Activated CD8-positive, alpha-beta memory T cell treated with anti-CD3 and anti-CD28 coated beads, Interleukin-2, amount 50 U/mL, for 1 hour (primary cell): Measurements from ENCODE around the gene SLC24A3.

Source experiments
- DNase-seq: peaks from one replicate; pipeline ENCODE4 v3.0.0-alpha.2; 2020; ENCODE audit errors: extremely low read depth

SLC24A3 gene

DNA sequence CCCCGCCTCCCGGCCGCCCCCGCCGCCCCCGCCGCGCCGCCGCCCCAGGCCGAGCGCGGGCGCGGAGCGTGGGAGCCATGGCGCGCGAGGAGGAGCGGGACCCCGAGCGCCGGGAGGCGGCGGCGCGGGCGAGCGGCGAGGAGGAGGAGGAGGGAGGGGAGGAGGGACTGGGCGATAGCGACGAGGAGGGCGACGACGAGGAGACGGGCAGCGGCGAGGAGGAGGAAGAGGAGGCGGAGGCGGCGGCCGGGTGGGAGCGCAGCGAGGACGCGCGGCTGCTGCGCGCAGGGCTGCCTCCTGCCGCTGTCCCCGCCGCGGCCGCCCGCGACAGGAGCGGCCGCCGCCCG lies at the start of gene SLC24A3:
Gene SLC24A3 (plus strand): TSS at position 174 of the 347 bp plus-strand sequence.
- DNase-seq: no peak

DNA sequence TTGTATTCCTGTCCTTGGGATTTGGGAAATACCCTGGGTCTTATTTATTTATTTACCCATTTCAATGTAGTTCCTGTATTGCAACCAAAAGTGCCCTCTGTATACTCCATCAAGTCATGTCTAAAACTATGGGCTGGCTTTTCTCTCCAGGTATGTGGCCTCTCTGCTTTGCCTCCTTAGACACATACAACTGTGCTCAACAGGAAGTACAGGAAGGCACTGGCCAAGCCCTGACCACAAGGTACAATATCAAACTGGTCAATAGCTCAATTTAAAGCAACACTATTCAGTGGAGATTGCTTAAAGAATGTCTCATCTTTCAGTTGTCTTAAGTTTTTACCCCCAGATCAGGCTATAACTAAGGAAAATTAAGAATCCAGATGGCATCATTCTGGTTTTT lies 42.3 kb upstream of the SLC24A3 start:
- DNase-seq: no peak

DNA sequence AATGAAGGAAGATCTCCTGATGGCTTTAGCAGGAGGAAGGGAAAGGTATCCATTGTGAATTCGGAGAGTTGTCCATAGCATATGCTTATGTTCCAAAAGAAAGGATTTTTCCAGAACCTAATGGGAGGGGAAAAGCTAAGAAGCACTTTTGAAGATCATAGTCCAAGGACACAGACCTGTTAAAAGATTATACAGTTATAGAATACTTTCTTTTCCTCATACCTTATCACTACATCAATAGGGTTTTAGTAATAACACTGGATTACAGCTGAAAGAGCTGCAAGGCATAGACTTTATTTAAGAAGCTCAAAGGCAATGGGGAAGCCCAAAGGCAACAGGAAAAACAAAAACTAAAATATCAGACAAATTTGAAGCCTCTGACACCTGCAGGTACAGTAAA lies 39.8 kb upstream of the SLC24A3 start:
- DNase-seq: no peak

DNA sequence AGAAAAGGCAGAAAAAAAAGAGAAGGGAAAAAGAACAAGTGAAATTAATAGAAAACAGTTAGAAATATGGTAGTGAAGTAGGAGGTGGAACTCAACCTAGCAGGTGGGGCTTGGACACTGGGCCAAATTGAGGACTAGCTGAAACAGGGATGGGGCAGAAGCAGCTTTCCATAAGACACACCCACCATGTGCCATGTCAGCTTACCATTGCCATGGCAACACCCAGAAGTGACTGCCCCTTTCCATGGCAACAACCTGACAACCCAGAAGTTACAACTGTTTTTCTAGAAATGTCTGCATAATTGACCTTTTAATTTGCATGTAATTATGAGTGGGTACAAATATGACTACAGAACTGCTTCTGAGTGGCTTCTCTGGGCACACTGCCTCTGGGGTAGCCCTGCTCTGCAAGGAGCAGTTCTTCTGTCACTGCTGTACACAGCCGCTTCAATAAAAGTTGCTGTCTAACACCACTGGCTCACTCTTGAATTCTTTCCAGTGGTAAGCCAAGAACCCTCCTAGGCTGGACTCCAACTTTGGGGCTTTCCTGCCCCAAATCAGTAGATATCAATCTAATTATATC lies 35.9 kb upstream of the SLC24A3 start:
- DNase-seq: no peak

DNA sequence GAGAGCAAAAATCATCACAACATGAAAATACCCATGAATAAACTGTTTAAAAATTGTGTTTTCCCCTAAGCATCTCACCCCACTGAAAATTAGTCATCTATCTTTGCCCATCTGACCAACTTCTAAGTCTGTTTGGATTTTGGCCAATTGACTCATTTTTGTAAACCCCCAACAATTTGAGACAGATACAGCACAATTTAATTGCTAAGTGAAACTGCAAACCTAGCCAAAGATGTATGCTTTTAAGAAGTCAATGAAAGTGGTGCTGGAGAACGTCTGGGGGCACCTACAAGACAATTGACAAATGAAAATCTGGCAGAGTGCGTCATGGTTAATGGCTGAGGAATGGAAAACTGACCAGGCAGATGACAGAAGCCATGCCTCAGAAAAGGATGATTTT lies 30.9 kb upstream of the SLC24A3 start:
- no peak for DNase-seq

DNA sequence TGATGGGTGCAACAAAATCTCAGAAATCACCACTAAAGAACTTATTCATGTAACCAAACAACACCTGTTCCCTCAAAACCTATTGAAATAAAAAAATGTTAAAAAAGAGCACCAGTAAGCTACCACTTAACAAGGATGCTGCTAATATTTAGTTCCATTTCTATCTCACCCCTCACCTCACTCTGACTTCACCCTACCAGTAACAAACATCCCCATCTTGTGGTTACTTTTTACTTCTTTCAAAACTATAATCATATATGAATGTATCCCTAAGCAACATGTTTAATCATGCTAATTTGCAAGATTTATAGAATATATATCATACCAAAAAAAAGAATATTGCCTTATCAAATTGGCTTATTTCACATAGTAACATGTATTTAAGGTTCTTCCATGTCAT lies 27.4 kb upstream of the SLC24A3 start:
- no peak for DNase-seq

DNA sequence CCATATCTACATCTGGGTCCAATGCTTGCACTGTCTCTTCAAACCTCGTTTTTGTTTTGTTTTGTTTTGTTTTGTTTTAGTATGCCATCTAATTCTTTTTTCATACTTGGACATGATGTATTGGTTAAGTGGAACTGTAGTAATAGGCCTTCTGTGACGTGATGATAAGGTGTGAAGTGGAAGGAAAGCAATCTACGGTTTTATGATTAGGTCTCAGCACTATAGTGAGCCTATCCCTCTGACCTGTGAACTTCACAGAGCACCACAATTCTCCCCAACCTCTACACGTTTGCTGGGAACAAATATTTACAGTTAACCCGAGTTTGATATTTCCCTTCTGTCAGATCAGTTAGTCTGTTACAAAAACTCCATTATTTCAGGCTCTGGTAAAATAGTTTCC lies 19.1 kb upstream of the SLC24A3 start:
- no peak for DNase-seq

DNA sequence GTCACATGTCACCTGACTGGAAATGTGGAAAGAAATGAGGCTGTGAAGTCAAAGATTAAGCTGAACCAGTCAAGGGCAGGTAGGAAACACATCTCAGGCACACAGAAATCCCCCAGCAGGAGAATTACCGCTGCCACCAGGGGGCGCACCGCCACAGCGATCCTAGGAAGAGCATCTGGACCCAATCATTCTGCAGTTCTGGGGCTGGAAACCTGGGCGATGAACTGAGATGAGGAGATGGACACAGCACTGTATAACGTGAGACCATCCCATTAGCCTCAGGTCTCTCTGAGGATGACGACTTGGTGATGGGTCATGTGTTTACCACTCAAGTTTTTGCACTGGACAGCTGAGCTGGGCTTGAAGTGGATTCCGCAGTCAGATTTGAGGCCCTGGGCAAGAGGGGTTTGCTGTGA lies 6.5 kb upstream of the SLC24A3 start:
- peak; percentile 11 for DNase-seq

DNA sequence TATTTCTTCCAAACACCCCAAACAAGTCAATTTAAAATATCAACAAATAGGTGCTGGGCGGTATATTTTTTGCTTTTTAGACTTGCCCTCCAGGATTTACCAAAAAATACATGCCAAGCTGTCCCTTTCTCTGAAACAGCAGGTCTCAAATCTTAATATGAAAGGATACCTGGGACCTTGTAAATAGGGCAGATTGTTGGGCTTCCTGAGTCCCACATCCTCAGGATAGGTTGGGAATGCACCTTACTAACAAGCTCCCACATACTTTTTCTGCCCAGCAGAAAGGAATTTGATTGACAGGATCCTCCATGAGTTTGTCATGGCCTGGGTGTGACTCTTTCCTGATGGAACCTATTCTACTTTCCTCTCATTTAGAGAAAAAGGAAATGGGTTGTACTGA lies 4.9 kb upstream of the SLC24A3 start:
- DNase-seq: no peak

DNA sequence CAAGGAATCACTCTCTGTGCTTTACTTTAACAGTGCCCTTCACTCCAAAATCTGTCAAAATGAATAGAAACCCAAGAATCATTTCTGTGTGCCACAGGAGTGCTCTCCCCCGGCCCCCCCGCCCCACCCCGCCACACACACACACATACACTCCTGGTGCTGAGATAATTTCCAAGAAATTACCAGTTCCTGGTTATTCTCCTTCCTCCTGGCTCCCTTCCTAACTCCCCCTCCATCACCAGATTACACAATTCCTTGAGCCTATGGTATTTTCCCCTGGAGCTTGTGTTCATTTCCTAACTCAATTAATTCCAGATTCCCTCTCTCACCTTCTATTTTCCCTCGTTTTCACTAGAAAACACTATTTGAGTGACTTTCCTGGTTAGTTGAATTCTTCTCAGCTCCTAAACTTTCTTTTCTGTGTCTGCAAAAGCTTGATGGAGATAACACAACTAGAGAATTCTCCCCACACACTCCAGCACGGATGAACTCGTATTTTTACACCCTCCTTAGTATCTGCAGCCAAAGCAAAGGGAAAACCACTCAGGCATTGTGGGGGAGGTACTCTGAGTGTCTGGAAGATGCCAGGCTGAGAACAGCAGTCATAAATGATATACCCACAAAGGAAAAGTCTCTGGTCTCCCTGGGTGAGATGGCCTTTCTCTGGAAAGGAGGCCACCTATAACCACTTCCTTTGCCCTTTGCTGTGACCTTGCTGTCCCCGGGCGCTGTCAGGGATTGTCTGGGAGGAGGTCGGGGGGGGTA lies 1.9 kb upstream of the SLC24A3 start:
- no peak for DNase-seq

DNA sequence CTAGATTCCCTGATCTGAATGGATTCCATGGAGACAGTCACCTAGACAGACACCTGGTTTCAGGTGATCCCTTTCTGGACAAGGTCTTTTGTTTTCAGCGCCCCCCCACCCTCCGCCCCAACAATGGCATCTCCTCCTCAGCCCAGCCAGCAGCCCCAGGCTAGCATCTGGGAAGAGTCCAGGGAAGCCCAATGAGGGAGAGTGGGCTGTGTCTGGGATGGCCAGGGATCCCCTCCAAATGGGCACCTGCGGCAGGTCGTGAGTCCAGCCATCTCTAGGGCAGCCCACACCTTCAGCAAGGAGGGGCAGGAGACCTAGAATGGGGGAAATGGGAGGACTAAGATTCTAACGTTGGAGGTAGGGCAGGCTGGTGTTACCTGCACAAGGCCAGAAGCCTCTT lies 1.2 kb upstream of the SLC24A3 start:
- DNase-seq: no peak

DNA sequence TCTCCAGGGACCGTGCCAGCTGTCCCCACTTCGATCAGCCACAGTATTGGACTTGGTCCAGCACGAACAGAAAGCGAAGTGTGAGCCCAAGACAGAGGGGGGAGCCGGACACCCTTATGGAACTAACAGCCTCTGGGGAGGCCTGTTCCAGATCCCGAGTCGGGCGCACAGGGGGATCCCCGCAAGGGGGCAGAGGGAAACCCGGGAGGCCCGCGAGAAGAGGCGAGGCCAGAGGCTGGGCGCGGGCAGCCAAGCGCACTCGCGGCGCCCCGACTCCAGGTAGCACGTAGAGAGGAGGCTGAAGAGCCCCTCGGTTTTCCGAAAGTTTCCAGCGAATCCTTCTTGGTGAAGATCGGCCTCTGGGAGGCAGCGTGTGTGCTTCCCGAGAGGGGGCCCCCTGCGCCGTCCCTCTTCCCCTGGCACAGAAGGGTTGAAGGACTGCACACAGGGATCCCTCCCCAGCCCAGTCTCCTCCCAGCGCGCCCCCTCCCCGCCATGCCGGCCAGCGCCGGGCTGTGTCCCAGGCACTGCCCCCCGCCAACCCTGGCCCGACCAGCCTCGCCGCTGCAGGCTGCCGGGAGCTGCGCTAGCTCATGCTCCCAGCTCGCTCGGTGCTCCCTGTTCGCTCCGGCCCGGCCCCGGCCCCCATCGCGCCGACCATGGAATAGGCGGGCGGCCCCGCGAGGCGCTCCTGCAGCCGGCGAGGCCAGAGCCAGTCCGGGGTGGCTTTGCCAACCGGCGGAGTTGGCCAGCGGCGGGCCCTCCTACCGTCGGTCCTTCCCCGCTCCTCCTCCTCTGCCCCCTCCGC lies 577 bp upstream of the SLC24A3 start:
- no peak for DNase-seq

DNA sequence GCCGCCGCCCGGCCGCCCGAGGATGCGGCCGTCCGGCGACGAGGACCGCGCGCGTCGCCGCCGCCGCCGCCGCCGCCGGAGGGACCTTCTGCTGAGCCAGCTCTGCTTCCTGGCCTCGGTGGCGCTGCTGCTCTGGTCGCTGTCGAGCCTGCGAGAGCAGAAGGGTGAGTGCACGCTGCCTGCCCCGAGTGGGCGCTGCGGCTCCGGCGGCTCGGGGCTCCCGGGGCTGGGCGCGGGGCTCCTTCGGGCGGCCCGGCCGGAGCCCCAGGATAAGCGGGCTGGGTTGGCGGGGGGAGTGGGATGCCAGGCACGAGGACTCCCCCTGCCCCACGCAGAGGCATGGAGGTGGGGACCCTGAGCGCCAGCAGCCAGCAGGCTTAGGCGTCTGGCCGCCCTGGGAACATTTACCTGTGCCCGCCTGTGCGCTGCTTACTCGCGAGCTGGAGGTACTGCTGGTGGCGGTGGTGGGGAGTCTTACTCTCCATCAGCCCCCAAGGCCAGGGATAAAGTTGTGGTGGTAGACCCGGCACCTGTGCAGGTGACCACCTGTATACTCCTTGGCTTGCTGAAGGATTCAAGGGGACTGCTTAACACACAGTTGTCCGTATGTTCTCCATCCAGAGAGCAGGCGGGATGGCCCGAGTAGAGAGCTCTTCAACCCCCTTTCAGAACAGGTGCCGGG lies 520 bp downstream of the SLC24A3 start:
- DNase-seq: no peak

DNA sequence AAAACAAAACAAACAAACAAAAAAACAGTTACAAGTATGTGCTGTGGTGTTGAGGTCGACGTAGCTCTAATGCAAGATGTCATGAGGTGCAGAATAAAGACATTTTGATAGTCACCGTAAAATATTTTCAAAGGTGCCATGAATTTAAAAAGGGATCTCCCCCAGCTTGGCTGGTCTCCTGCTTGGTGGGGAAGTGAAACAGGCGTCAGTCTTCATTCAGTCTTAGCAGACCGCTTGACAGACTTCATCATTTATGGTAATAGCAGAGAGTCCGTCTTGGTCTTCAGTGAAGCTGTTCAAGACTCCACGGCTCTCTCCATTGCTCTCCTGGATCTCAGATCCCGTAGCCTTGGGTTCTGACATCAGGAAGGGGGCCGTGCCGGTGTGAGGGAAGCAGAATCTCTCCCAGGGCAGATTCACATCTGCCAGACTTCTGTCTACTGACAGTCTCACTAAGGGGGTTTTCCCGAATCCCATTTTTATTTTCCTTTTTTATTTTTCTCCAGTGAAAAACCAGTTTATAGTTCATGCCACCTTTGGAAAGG lies 1.6 kb downstream of the SLC24A3 start:
- DNase-seq: no peak

DNA sequence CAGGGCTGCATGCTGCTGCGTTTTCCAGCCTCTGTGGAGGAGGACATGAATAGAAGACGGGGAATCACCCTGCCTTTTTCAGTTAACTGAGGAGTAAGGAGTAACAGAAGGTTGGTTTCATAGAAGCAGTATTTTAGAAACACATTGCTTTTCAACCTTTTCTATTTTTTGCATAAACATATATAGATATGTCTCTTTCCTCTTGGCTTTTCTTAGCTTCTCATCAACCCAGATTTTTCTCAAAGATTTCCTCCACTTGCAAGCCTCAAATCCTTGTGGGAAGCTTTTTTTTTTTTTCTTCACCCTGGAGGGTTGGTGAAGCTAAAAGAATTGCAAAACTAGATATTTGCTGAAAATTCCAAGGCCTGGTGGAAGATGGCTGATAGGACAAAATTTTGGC lies 6.0 kb downstream of the SLC24A3 start:
- no peak for DNase-seq

DNA sequence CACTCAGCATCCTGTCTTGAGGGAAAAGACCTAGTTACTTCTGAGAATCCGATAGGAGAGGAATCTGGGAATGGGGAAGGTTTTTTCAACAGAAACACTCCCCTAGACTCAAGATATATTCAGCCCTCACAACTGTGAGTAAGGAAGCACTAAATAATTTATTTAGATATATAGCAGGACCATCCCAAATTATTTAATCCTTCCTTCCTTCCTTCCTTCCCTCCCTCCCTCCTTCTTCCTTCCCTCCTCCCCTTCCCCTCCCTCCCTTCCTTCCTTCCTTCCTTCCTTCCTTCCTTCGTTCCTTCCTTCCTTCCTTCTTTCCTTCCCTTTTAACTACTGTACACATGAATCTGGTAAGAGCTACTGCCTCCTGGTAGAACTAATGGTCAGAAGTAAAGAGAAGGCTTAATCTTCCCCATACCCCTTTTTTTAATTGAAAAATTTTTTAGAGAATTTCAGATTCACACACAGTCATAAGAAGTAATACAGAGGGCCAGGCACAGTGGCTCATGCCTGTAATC lies 10.1 kb downstream of the SLC24A3 start:
- no peak for DNase-seq

DNA sequence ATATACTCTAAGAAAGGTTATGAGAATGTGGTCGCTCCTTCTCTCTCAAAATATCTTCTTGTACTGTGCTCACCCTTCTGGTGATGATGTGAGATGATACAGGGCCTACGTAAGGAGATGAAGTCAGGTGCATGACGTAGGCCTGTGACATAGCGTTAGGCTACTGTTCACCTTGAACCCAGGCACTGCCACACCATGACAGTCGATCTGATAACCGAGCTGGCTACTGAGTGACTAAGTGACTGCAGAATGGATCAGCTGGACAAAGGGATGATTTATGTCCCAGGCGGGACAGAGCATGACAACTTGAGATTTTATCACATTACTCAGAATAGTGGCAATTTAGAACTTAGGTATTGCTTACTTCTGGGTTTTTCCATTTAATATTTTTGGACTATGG lies 11.2 kb downstream of the SLC24A3 start:
- no peak for DNase-seq

DNA sequence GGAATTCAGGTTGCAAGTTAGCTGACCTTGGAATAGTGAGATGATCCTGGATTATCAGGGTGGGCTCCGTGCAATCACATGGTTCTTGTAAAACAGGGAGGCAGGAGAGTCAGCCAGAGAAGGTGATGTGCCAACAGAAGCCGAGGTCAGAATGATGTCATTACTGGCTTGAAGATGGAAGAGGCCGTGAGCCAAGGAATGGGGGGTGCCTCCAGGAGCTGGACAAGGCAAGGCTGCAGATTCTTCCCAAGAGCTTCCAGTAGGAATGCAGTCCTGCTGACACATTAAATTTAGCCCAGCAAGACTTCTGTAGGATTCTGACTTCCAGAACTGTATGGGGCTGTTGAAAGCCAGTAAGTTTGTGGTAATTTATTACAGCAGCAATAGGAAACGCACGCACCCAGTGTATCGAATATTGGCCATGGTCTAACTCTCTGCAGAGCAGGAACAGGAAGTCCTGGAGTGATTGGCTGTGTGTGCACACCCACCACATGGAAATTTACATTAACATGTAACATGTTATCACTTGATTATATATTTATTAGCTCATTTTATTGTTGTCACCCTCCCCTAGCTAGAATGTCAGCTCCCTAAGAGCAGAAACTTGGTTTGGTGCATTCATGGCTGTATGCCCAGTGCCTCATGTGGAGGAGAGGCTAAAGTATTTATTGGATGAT lies 19.1 kb downstream of the SLC24A3 start:
- no peak for DNase-seq

DNA sequence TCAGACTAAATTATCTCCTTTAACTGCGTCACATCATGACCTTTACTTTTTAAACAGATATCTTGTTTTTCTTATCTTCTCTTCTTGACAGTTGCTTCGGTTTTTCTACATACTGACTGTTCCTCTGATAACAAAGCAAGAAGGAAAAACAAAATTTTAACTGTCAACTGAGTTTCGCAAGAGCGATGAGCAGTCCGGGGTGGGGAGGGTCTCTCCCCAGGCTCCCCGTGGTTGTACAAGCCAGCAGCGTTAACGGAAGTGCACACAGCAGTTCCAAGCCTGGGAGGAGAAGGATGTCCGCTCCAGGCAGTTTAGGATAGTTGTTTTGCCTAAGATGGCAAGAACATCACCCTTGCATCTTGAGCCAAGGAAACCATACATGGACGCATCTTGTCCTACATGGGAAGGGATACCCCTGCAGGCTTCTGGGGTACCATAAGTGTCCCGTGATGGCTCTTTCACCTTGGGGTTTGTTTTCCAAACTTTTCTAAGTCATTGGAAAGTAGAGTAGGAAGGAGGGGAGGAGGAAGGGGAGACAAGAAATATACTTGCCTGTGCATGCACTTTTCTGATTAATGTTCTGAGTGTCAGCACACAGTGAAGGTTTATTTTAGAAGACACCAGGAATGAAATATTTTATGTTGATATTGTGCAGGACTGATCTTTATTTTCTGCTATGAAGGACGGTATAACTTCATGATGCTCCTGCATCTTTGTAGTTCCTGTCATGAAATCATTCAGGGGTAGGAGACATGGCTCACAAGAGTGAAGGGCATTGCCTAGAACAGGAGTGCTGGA lies 20.8 kb downstream of the SLC24A3 start:
- DNase-seq: no peak

DNA sequence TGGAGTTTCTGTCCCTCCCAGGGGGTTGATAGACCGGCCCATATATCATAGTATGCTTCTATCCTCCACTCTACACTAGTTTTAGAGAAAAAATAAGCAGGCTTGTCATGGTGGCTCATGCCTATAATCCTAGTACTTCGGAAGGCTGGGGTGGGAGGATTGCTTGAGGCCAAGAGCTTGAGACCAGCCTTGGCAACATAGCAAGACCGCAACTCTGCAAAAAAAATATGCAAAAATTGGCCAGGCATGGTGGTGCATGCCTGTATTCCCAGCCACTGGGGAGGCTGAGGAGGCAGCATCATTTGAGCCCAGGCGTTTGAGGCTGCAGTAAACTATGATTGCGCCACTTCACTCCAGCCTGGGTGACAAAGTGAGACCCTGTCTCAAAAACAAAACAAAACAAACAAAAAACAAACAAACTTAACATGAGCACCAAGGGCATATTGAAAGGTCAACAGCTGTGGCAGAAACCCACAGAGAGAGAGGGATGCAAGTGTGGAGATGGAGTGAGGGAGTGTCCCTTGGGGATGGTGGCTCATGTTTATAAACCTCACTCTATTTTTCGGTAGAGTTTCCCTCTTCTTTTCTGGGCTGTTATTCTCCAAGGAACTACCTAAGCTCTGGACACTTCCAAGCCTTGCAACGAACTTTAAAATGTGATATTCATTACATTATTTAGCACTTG lies 24.1 kb downstream of the SLC24A3 start:
- DNase-seq: no peak
